Neural progenitor cell (in vitro differentiated cells): Measurements from ENCODE around the gene OR8B8. TPM values are rescaled to one million over a fixed set of nuclear protein-coding genes. Genes with fewer than 3 reads are reported as not detected.
A peak's percentile ranks its signal among the peaks of the same experiment; 100 is the strongest.

ENCODE experiments used
- DNase-seq: peaks from one replicate; pipeline ENCODE4 v3.0.0-alpha.2; 2016; ENCODE audit warnings: low spot score
- H2AFZ ChIP-seq: fragments of 200-600 bp; sonication (generic); replicated peaks from 2 replicates; pipeline ENCODE4 v1.6.1; 2016; ENCODE audit warnings: antibody characterized with exemption
- H3F3A ChIP-seq: fragments of 200-600 bp; sonication (generic); 2 replicates; pipeline ENCODE4 v1.6.1; 2016; ENCODE audit warnings: antibody characterized with exemption, low read depth
- H3K27ac ChIP-seq: fragments of 200-600 bp; sonication (generic); 2 replicates; pipeline ENCODE4 v1.5.1; 2016; ENCODE audit warnings: mild to moderate bottlenecking
- H3K27me3 ChIP-seq: fragments of 200-600 bp; sonication (generic); 2 replicates; pipeline ENCODE4 v1.6.1; 2016; ENCODE audit warnings: mild to moderate bottlenecking, moderate library complexity
- H3K36me3 ChIP-seq: fragments of 200-600 bp; sonication (generic); 2 replicates; pipeline ENCODE4 v1.5.1; 2016
- H3K4me1 ChIP-seq: fragments of 200-600 bp; sonication (generic); 2 replicates; pipeline ENCODE4 v1.6.1; 2016; ENCODE audit warnings: mixed run types
- H3K4me2 ChIP-seq: fragments of 200-600 bp; sonication (generic); 2 replicates; pipeline ENCODE4 v1.6.1; 2016
- H3K4me3 ChIP-seq: fragments of 200-600 bp; sonication (generic); 2 replicates; pipeline ENCODE4 v1.5.1; 2016
- H3K79me2 ChIP-seq: fragments of 200-600 bp; sonication (generic); 2 replicates; pipeline ENCODE4 v1.6.1; 2016; ENCODE audit warnings: low read depth
- H3K9ac ChIP-seq: fragments of 200-600 bp; sonication (generic); 2 replicates; pipeline ENCODE4 v1.6.1; 2016
- H3K9me3 ChIP-seq: fragments of 200-600 bp; sonication (generic); 2 replicates; pipeline ENCODE4 v1.5.1; 2016; ENCODE audit warnings: low read depth
- H4K20me1 ChIP-seq: fragments of 200-600 bp; sonication (generic); 2 replicates; pipeline ENCODE4 v1.6.1; 2016; ENCODE audit warnings: low read depth
- H3K27ac Mint-ChIP-seq: 3 replicates; pipeline ENCODE4 v1.8.0; 2021; ENCODE audit warnings: mixed read lengths
- H3K27me3 Mint-ChIP-seq: 2 replicates; pipeline ENCODE4 v1.8.0; 2022; ENCODE audit warnings: low read depth, mild to moderate bottlenecking, inconsistent platforms, moderate library complexity, mixed read lengths; ENCODE audit not compliant: insufficient read depth
- H3K36me3 Mint-ChIP-seq: 3 replicates; pipeline ENCODE4 v1.8.0; 2021; ENCODE audit warnings: mixed read lengths
- H3K4me1 Mint-ChIP-seq: 3 replicates; pipeline ENCODE4 v1.8.0; 2021; ENCODE audit warnings: mixed read lengths
- H3K4me3 Mint-ChIP-seq: 3 replicates; pipeline ENCODE4 v1.8.0; 2021; ENCODE audit warnings: mild to moderate bottlenecking, moderate library complexity, mixed read lengths
- H3K9me3 Mint-ChIP-seq: 3 replicates; pipeline ENCODE4 v1.8.0; 2020; ENCODE audit warnings: mixed read lengths
- EZH2 ChIP-seq: fragments of 200-600 bp; sonication (generic); IDR thresholded peaks from 2 replicates; pipeline ENCODE4 v1.6.1; 2017; ENCODE audit warnings: antibody characterized with exemption, mild to moderate bottlenecking, moderate library complexity
- EZH2phosphoT487 ChIP-seq: fragments of 200-600 bp; sonication (generic); IDR thresholded peaks from 2 replicates; pipeline ENCODE4 v1.6.1; 2017; ENCODE audit warnings: antibody characterized with exemption
- total RNA-seq: library from RNA; depleted of rRNA; stranded (reverse); fragments of >200 nt; gene quantifications from 2 replicates; pipeline ENCODE4 v1.2.3, GENCODE V29; 2015; ENCODE audit warnings: low replicate concordance
- TF ChIP-seq, protein P1 (sequence below): fragments of 200-600 bp; sonication (generic); IDR thresholded peaks from 2 replicates; pipeline ENCODE4 v1.5.1; 2017; ENCODE audit warnings: antibody characterized with exemption, mild to moderate bottlenecking

The OR8B8 gene
- total RNA-seq, 1 donor from 2014 or later = not detected

DNA sequence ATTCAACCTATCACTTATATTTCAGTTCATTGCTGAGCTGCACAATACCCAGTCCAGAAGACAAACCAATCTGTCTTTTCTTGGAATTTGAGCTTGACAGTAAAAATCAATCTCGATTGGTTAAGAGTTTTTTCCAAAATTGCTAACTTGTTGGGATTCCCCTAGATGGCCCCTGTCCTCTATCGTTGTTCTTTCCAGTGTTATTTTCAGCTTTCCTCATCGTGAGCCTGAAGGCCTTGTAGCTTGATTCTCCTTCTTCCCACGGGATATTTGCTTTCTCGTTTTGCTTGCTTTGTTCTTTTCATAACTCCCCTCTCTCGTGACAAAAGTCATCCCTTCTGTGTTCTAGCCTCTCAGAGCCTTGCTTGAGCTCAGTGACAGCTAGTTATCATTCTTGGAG lies 3.1 kb downstream of the OR8B8 start:
- no peak overlapping the region for H3K9ac ChIP-seq
- no peaks in the 10 kb centered on the region for H3K9me3 ChIP-seq
- peaks cover 15% of the 10 kb centered on the region for H3K4me1 Mint-ChIP-seq
- no peaks in the 10 kb centered on the region for H3F3A ChIP-seq
- no peak overlapping the region for H3K4me3 ChIP-seq
- no peaks in the 10 kb centered on the region for H3K79me2 ChIP-seq
- H3K27me3 Mint-ChIP-seq = peaks cover 2% of the 10 kb centered on the region
- H3K9me3 Mint-ChIP-seq = no peaks in the 10 kb centered on the region
- no peak for TF ChIP-seq EZH2phosphoT487
- TF ChIP-seq, protein P1, sequence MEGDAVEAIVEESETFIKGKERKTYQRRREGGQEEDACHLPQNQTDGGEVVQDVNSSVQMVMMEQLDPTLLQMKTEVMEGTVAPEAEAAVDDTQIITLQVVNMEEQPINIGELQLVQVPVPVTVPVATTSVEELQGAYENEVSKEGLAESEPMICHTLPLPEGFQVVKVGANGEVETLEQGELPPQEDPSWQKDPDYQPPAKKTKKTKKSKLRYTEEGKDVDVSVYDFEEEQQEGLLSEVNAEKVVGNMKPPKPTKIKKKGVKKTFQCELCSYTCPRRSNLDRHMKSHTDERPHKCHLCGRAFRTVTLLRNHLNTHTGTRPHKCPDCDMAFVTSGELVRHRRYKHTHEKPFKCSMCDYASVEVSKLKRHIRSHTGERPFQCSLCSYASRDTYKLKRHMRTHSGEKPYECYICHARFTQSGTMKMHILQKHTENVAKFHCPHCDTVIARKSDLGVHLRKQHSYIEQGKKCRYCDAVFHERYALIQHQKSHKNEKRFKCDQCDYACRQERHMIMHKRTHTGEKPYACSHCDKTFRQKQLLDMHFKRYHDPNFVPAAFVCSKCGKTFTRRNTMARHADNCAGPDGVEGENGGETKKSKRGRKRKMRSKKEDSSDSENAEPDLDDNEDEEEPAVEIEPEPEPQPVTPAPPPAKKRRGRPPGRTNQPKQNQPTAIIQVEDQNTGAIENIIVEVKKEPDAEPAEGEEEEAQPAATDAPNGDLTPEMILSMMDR = no peak
- TF ChIP-seq EZH2 = no peak
- no peaks in the 10 kb centered on the region for H3K36me3 ChIP-seq
- H3K4me1 ChIP-seq = no peaks in the 10 kb centered on the region
- H3K36me3 Mint-ChIP-seq = no peaks in the 10 kb centered on the region
- no peak overlapping the region for H2AFZ ChIP-seq
- no peak overlapping the region for H3K27ac Mint-ChIP-seq
- no peak overlapping the region for H3K27ac ChIP-seq
- peaks cover 7% of the 10 kb centered on the region for H3K27me3 ChIP-seq
- no peak for DNase-seq
- no peak overlapping the region for H3K4me3 Mint-ChIP-seq
- no peak overlapping the region for H3K4me2 ChIP-seq
- no peaks in the 10 kb centered on the region for H4K20me1 ChIP-seq

DNA sequence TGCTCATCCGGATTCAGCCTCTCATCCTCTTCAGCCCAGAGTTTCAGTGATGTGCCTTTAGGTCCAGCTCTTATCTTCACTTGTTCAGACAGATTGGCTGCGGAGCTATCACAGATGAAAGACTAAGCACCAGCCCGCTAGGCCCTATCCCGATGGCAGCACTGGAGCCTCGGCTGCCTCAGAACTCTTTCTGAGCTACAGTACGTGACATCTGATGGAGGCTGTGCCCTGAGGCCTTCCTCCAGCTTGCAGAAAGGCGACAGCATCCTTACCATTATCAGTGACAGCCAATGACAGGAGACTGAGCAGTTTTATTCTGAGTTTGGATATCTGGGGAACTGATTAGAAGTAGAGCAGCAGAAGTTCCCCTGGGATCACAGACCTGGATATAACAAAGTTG lies 4.0 kb downstream of the OR8B8 start:
- H4K20me1 ChIP-seq = no peaks in the 10 kb centered on the region
- no peak overlapping the region for H2AFZ ChIP-seq
- H3K4me2 ChIP-seq = no peak overlapping the region
- H3K4me3 ChIP-seq = no peak overlapping the region
- peaks cover 14% of the 10 kb centered on the region for H3K27me3 ChIP-seq
- no peak overlapping the region for H3K27ac Mint-ChIP-seq
- no peak for DNase-seq
- H3K9me3 ChIP-seq = no peaks in the 10 kb centered on the region
- H3K4me1 ChIP-seq = no peaks in the 10 kb centered on the region
- no peaks in the 10 kb centered on the region for H3K9me3 Mint-ChIP-seq
- no peaks in the 10 kb centered on the region for H3K36me3 ChIP-seq
- H3K9ac ChIP-seq = no peak overlapping the region
- no peaks in the 10 kb centered on the region for H3K36me3 Mint-ChIP-seq
- no peak overlapping the region for H3K4me3 Mint-ChIP-seq
- peaks cover 2% of the 10 kb centered on the region for H3K27me3 Mint-ChIP-seq
- TF ChIP-seq EZH2 (no peak), EZH2phosphoT487 (no peak)
- TF ChIP-seq, protein P1 = no peak
- H3K4me1 Mint-ChIP-seq = peaks cover 15% of the 10 kb centered on the region
- H3K27ac ChIP-seq = no peak overlapping the region
- H3F3A ChIP-seq = no peaks in the 10 kb centered on the region
- no peaks in the 10 kb centered on the region for H3K79me2 ChIP-seq

DNA sequence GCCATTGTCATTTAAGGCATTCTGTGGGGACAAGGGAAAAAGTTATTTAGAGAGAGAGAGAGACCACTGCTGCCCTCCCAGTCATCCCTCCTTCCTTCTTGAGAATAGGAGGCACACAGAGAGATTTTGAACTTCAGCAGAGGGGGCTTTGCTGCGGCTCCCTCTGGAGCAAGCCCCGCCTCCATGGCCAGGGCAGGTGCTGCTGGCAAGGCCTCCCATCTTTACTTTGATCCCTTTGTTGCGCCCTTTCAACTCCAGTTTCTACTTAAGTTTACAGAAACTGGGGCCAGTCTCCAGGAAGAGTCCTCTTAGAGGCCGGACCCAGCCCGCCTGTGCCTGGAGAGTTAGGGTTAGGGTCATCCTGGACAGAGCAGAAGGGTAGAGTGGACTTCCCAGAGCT lies 4.4 kb downstream of the OR8B8 start:
- H3K4me1 ChIP-seq = no peaks in the 10 kb centered on the region
- H3K9me3 Mint-ChIP-seq = no peaks in the 10 kb centered on the region
- no peak overlapping the region for H3K27ac ChIP-seq
- no peak overlapping the region for H3K4me3 ChIP-seq
- peaks cover 2% of the 10 kb centered on the region for H3K27me3 Mint-ChIP-seq
- TF ChIP-seq, protein P1 = no peak
- no peak for TF ChIP-seq EZH2phosphoT487
- no peak for TF ChIP-seq EZH2
- H3K27me3 ChIP-seq = peaks cover 15% of the 10 kb centered on the region
- H3K9me3 ChIP-seq = no peaks in the 10 kb centered on the region
- no peak overlapping the region for H3K4me3 Mint-ChIP-seq
- no peak overlapping the region for H2AFZ ChIP-seq
- H3K79me2 ChIP-seq = no peaks in the 10 kb centered on the region
- DNase-seq = no peak
- H4K20me1 ChIP-seq = no peaks in the 10 kb centered on the region
- peak overlapping the region; percentile 43 for H3K27ac Mint-ChIP-seq
- no peak overlapping the region for H3K4me2 ChIP-seq
- H3K4me1 Mint-ChIP-seq = peaks cover 14% of the 10 kb centered on the region
- no peak overlapping the region for H3K9ac ChIP-seq
- no peaks in the 10 kb centered on the region for H3K36me3 Mint-ChIP-seq
- no peaks in the 10 kb centered on the region for H3F3A ChIP-seq
- H3K36me3 ChIP-seq = no peaks in the 10 kb centered on the region
